ENCODE measurements around the gene SCNN1B.
"Not testable (repeated sequence)": the region's sequence is repeated elsewhere in the genome, so short reads cannot be mapped to it uniquely, and the experiment has no call there.

Gene SCNN1B, protein sequence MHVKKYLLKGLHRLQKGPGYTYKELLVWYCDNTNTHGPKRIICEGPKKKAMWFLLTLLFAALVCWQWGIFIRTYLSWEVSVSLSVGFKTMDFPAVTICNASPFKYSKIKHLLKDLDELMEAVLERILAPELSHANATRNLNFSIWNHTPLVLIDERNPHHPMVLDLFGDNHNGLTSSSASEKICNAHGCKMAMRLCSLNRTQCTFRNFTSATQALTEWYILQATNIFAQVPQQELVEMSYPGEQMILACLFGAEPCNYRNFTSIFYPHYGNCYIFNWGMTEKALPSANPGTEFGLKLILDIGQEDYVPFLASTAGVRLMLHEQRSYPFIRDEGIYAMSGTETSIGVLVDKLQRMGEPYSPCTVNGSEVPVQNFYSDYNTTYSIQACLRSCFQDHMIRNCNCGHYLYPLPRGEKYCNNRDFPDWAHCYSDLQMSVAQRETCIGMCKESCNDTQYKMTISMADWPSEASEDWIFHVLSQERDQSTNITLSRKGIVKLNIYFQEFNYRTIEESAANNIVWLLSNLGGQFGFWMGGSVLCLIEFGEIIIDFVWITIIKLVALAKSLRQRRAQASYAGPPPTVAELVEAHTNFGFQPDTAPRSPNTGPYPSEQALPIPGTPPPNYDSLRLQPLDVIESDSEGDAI

DNA sequence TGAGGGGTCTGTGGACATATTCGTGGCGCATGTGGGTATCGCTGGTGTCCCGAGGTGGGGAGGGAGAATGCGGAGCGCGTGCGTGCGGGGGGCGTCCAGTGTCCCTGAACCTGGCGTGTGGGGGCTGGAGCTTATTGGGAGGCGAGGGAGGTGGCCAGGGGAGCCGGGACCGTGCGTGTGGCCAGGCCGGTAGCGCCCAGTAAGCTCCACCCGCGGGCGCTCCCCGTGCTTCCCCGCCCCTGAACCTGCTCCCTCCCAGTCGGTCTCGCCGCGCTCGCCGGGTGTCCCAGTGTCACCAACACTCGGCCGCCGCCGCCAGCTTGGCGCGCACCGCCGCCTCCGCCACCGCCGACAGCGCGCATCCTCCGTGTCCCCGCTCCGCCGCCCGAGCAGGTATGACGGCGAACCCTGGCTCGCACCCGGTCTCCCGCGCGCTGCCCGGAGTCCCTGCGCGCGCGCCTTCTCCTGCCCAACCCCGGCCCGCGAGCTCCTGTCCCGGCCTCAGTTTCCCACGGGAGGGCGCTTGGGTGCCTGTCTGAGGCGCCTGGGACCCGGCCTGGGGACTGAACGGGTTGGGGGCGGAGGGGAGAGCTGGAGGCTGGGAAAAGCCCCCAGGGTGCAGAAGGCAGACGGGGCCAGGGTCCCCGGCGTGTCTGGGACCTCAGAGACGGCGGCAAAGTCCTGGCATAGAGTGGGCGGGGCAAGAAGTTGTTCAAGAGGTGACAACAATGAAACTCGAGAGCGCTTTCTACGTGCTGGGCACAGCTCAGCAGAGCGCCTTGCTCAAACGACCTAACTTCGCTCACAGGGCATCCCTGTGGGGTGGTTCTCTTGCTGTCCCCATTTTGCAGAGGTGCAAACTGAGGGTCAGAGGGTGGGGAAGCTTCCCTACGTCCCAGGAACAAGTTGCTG, at the start of gene SCNN1B:
Gene SCNN1B, plus strand, starts transcription at position 258 of the 912 bp plus-strand sequence. CDS start 46,298 bp downstream, outside the sequence.
- DNase-seq = peak; percentile 51

DNA sequence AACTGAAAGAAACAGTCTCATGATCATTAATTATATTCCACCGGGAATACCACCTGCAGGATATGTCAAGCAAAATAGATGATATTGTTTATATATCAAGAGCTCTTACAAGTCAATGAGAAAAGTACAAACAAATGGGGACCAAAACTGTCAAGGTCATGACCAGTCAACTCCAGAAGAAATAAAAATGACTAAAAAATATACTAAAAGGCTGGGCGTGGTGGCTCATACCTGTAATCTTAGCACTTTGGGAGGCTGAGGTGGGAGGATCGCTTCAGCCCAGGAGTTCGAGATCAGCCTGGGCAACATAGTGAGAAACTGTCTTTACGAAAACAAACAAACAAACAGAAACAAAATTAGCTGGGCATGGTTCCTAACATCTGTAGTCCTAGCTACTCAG, 49.8 kb upstream of the SCNN1B start:
- no peak for DNase-seq

DNA sequence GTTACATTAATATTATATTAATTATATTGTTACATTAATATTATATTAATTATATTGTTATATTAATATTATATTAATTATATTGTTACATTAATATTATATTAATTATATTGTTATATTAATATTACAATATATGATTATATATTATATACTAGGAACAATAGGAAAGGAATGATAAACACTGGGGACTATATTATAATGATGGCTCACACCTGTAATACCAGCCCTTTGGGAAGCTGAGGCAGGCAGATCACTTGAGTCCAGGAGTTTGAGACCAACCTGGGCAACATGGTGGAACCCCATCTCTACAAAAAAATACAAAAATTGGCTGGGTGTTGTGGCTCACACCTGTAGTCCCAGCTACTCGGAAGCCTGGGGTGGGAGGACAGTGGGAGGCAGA, 48.5 kb upstream of the SCNN1B start:
- DNase-seq = not testable (repeated sequence)

DNA sequence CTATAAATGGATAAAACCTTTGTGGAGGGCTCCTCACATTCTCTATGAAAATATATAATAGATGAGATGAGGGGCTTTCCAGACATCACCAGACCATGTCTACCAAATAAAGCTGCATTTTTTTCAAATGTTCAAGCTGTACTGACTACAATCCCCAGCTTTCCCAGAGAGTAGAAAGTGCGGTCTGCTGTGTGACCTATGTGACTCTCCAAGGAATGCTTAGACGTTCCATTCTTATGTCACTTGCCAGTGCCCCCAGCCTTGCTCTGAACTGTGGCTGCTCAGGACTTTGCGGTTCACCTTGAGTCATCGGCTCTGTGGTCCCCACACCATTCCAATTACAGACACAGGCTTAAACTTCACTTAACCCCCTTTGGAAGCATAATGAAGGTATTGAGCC, 47.8 kb upstream of the SCNN1B start:
- DNase-seq = no peak

DNA sequence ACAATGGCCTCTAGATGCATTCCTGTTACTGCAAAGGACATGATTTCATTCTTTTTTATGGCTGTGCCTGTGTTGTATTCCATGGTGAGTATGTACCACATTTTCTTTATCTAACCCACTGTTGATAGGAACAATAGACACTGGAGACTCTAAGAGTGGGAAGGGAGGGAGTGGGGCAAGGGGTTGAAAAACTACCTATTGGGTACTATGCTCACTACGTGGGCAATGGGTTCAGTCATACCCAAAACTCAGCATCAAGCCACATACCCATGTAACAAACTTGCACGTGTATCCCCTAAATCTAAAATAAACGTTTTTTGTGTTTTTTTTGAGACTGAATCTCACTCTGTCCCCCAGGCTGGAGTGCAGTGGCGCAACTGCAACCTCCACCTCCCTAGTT, 47.1 kb upstream of the SCNN1B start:
- DNase-seq = no peak

DNA sequence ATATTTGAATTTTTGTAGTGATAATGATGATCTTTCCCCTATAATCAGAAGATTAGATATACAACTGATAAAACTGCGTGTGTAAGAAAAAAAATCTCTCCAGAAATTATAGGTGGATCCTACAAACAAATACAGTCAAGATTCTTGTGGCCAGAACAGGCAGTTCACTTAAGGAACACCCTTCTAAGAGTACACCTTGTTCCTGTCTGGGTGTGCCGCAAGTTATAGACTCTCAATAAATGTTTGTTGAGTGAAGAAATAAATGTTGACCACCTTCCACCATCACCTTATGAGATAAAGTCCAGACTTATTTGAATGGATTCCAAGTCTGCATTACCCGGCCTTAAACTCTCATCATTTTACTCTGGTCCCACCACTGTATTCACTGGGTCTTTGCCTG, 45.7 kb upstream of the SCNN1B start:
- DNase-seq = no peak

DNA sequence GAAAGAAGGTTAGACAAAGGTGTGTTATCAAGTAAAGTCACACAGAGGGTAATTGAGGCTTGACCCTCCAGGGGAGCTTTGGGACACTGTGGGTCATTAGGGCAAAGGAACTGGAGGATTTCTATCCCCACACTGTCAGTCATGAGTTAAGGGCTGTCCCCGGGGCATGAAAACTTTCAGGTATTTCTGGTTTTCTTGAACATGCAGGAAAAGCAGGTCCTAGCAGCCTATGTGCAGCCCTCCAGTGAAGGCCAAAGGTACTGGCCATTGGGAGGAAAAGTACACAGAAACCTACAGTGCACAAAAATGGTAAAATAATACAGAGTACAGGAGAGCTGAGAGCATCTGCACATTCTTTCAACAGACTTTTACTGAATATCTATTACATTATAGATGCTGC, 44.4 kb upstream of the SCNN1B start:
- no peak for DNase-seq

DNA sequence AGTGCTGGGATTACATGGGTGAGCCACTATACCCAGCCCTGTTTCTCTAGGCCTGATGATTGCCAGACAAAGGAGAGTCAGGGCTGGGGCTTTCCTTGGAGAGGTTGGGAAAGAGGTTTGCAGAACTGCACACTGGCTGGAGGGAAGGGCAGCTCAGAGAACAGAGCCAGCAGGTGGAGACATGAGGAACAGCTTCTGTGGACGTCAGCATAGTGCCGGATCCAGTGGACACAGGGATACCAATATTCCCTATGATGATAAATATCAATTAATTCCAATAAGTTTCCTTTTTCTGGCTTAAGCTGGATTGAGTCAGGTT, 43.2 kb upstream of the SCNN1B start:
- DNase-seq = no peak

DNA sequence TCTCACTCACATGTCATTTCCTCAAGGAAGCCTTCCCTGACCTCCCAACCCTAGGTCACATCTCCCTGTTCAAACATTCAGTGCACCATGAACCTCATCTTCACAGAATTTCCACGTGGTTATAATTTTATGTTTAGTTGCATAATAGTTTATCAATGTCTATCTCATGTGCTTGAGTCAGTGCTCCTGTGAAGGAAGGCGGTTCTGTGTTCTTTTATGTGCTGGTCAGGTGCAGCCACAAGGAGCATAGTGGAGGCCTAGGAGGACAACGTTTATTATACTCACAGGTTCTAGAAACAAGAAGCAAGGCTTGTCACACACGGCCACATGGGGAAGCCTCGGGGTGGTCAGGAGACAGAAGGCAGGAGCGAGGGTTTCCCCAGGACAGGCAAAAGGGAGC, 34.5 kb upstream of the SCNN1B start:
- DNase-seq = no peak

DNA sequence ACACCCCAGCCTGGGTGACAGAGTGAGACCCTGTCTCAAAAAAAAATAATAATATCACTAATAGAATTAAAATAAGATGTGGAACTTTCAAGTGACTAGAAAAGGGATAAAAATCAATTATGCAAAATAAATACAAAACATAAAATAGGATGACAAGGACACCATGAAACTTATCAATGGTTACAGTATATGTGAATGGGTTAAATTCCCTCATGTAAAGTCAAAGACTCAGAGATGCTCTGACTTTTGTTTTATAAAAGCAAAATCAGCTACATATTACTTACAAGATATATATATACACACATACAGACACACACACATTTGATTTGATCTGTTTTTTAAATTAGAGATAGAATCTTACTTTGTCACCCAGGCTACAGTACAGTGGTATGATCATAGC, 33.5 kb upstream of the SCNN1B start:
- DNase-seq = no peak

DNA sequence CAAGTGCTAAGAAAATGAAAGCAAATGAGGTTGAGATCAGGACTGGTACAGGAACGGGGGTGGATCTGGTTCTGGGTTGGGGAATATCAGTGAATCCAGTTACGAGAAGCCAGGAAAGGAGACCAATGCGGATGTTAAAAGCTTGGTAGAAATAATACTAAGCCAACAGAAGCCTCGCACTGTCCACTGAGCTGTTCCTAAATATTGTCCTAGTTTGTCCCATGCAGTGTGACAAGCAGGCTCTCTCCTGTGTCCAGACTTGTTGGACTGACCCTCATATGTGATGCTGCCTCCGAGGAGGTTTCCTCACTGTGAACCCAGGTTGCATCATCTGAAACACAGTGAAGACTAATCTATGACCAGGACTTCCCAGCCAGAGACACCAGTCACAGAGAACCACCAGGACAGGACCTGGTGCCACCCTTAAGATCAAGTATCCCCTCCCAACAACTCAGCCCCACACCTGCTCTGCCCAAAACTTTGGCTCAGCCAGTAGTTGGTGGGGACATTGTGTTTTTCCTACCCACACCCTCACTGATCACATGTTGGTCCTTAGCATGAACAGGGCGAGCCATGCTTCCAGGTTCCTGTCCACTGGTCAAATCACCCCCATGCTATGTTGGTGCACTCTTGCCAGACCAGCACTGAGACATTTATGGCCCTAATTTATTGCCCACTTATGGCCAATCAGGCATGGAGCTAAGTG, 32.7 kb upstream of the SCNN1B start:
- no peak for DNase-seq

DNA sequence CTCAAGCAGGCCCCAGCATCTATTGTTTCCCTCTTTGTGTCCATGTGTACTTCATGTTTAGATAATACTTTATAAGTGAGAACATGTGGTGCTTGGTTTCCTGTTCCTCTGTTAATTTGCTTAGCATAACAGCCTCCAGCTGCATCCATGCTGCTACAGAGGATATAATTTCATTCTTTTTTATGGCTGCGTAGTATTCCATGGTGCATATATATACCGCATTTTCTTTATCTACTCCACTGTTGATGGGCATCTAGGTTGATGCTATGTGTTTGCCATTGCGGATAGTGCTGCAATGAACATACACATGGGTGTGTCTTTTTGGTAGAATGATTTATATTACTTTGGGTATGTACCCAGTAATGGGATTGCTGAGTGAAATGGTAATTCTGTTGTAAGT, 31.4 kb upstream of the SCNN1B start:
- DNase-seq = no peak

DNA sequence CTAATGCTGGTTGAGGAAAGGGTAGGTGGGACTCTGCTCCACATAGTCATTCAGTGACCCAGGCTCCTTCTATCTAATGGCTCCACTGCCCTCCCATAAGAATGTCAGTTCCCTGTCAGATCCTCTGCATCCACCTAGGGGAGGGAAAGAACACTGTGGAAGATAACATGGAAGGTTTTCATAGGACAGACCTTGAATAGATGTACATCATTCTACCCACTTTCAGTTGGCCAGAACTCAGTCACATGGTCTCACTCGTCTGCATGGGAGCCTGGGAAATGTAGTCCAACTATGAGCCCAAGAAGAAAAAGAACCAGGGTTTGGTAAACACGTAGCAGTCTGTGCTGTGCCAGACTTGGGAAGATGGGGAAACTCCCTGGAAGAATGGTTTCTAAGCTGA, 27.1 kb upstream of the SCNN1B start:
- no peak for DNase-seq

DNA sequence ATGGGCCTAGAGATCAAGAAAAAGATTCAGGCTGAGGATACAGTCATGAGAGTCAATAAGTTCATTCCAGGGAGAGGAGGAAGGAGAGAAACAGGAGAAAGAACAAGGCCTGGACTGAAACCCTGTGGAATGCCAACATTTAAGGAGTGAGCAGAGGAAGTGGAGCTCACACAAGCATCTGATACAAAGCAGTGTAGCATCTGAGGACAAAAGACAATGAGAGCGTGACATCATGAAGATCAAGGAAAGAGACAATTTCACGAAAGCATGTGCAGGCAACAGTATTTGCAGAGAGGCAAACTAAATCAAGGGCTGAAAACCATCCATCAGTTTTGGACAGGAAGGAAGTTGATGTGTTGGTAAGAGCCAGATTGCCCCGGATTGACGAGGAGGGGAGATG, 25.3 kb upstream of the SCNN1B start:
- DNase-seq = no peak

DNA sequence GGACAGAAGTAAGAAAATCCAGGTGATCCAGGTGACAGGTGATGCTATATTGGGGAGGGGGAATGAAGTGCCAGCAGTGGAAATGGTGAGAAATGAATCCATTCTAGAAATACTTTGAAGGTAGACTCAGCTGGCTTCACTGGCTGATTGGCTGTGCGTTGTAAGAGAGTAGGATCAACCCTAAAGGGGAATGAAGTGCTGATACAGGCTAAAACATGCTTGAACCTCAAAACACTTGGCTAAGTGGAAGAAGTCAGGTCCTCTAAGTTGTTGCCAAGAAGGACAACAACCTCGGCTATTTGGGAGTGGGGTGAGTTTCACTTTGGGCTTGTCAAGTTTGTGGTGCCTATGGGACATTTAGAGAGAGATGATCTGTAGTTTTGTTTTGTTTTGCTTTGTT, 24.1 kb upstream of the SCNN1B start:
- no peak for DNase-seq

DNA sequence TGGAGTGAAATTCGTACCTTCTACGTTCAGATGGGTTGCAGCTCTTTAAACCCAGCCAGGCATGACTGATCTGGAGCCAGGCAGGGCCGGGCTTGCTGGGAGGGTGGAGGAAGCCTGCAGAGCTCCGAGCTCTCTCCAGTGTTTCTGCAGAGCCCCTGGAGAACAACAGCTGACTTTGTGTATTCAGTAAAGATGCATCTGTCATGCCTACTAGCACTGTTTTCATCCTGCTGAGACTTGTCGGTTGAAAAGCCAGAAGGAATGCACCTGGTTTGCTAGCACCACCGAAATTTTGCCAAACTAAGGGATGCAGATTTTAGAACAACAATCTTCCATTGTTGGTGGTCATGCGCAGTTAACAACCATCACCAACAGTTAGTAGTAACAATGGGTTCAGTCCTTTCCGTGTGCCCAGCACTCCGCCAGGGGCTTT, 22.4 kb upstream of the SCNN1B start:
- peak; percentile 86 for DNase-seq

DNA sequence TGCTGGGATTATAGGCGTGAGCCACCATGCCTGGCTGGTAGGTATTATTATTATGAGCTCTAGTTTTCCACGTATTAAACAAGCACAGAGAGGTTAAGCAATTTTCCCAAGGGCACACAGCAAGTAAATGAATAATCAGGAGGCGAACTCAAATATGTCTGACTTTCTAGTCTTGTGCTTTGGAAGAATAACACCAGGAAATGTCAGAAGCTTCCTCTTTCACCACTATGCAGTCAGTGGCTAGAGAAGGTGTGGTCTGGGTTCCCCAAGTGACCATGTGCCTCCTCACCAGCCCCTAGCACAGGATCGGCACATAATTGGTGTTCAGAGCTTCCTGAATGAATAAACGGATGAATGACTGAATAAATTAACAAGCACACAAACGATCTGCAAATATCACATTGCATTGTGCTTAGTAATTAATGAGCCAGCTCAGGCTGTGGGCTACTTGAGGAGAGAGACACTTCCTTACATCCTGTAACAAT, 21.6 kb upstream of the SCNN1B start:
- DNase-seq = peak; percentile 71

DNA sequence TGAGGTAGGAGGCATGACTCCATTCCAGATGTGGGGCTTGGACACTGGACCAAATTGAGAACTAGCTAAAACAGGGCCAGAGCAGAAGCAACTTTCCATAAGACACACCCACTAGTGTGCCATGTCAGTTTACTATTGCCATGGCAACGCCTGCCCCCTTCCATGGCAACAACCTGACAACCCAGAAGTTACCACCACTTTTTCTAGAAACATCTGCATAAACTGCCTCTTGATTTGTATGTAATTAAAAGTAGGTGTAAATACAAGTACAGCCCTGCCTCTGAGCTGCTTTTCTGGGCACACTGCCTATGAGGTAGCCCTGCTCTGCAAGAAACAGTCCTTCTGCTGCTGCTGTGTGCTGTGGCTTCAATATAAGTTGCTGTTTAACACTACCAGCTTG, 19.5 kb upstream of the SCNN1B start:
- no peak for DNase-seq

DNA sequence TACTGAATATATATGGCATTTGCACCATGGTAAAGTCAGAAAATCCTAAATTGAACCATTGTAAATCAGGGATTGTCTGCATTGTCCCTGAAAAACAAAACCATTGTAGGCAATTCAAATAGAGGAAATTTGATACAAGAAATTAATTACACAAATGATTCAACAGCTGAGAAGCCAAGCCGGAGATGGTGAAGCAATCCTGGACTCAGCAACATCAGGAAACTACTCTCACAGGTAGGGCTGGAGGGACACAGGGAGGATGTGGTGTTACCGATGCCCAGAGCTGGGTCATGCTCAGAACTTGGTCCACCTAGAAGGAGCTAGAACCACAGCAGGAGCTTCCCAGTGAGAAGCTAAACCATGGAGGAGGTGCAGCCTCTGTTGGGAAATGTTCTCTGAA, 18.5 kb upstream of the SCNN1B start:
- DNase-seq = no peak

DNA sequence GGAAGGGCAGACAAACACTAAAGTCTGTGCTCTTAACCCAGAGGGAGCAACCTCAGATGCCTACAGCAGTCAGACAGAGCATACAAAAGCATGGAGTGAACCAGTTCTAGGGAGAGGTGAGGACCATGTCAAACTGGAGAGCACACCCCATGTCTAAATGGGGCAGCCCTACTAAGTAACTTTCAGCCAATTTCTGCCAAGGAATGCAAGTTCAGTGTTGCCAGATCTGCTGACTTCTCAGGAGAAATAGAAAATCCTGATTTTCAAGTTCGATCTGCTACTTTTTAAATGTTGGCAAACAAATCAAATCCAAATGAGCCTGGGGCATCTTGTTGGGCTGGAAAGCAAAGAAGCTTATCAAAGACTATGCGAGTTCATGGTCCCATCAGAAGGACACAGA, 17.5 kb upstream of the SCNN1B start:
- DNase-seq = no peak

DNA sequence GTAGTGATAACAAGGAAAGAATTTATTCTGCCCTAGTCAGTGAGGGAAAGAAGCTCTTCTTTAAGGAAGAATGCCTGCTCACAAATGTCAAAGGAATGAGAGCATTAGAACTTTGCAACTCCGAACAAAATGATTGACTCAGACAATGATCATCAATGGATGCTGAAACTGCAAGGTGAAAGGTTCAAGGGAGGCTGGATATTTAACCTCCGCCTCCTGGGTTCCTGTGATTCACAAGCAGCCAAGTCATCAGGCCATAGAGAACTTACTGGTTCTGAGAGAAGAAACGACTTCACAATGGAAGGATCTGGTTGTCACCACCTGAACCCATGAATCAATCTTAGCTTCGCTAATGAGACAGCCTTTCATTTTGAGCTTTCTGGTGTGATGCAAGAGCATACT, 16.0 kb upstream of the SCNN1B start:
- no peak for DNase-seq

DNA sequence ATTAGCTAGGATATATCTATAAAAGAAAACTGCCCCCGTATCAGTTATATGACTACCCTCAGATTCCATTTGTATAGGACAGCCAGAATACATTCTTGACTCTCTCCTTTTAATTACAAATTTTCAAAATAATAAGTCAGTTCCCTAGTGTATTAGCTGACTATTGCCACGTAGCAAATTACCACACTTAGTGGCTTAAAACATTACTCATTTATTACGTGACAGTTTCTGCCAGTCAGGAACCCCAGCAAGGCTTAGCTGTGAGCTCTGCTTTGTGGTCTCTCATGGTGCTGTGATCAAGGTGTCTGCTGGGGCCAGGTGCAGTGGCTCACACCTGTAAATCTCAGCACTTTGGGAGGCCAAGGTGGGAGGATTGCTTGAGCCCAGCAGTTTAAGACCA, 13.9 kb upstream of the SCNN1B start:
- DNase-seq = no peak

Data from NCI-H146 (cell line).